ENCODE results near the gene OR6C74.

OR6C74 gene

GRCh38 chr12:55244309-55244708 lies at the start of gene OR6C74:
Gene OR6C74 (plus strand): TSS chr12:55244609. CDS start chr12:55247288, 2,679 bp downstream.
- no peak for DNase-seq

GRCh38 chr12:55220725-55221124 lies 23.7 kb upstream of the OR6C74 start, which contains the start of gene OR10A7:
Gene OR10A7 (plus strand): TSS chr12:55221025. CDS start chr12:55221025, 0 bp downstream.
- DNase-seq: no peak

- DNase-seq: no peak
These were observed 17.9 kb upstream of the OR6C74 start for GRCh38 chr12:55226523-55226922.

- no peak for DNase-seq
These were observed 16.8 kb upstream of the OR6C74 start for GRCh38 chr12:55227643-55228042.

GRCh38 chr12:55246159-55246558 lies 1.8 kb downstream of the OR6C74 start:
- DNase-seq: no peak

GRCh38 chr12:55250944-55251343 lies 6.5 kb downstream of the OR6C74 start:
- no peak for DNase-seq

- no peak for DNase-seq
These were observed 8.9 kb downstream of the OR6C74 start for GRCh38 chr12:55253281-55253680.

GRCh38 chr12:55256831-55257230 lies 12.4 kb downstream of the OR6C74 start:
- DNase-seq: no peak

- DNase-seq: no peak
These were observed 13.9 kb downstream of the OR6C74 start for GRCh38 chr12:55258303-55258702.

GRCh38 chr12:55280991-55281390 lies 36.6 kb downstream of the OR6C74 start:
- no peak for DNase-seq

GRCh38 chr12:55289999-55290398 lies 45.6 kb downstream of the OR6C74 start:
- no peak for DNase-seq
